Uterus (tissue), 2 donors: ENCODE results near the gene TMPRSS9.

Experiments
- CTCF ChIP-seq, 4 experiments: fragments of 200-600 bp in 2 of 4; fragments of 450-650 bp in 2 of 4; sonication (generic) in 2 of 4; IDR thresholded peaks; one replicate each; pipeline ENCODE4 v1.5.1; 2016 to 2019; ENCODE audit warnings: antibody characterized with exemption in 4 of 4, mild to moderate bottlenecking in 2 of 4, moderate library complexity in 1 of 4
- POLR2A ChIP-seq, 2 donors: fragments of 450-650 bp; IDR thresholded peaks; one replicate each; pipeline ENCODE4 v1.6.1; 2016; ENCODE audit warnings: antibody characterized with exemption in 2 of 2, mild to moderate bottlenecking in 1 of 2, moderate library complexity in 1 of 2

DNA sequence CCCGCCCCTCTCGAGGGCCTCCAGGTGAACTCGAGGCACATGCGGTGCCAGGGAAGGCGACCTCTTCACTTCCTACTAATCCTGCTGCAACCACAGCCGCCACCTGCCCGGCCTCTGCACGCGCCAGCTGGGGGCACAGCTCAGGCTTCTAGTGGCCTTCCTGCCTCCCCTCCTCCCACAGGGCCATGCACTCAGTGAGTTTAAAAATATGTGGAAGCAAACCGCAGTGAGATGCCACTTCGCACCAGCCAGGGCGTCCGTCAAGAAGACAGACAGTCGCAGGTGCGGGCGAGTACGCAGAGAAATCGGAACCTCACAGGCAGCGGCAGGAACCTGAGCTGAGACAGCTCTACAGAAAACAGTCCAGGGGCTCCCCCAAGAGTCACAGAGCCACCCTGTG lies 86.3 kb downstream of the TMPRSS9 start:
- TF ChIP-seq CTCF (IDR thresholded peaks at IDR 0.05) (no peak), POLR2A (IDR thresholded peaks at IDR 0.05) (no peak)
